Stimulated activated CD8-positive, alpha-beta memory T cell treated with anti-CD3 and anti-CD28 coated beads, Interleukin-4, amount 100 ng/mL, for 1 hour (primary cell): ENCODE results near the gene TMC1.
"Not testable (repeated sequence)": the region's sequence is repeated elsewhere in the genome, so short reads cannot be mapped to it uniquely, and the experiment has no call there.

ENCODE experiments used
- DNase-seq, 2 donors: peaks; one replicate each; pipeline ENCODE4 v3.0.0-alpha.2; 2020; ENCODE audit warnings: low read depth in 2 of 2, low spot score in 1 of 2

The TMC1 gene

GRCh38 chr9:72858089-72858912 lies 336.9 kb downstream of the TMC1 start:
- DNase-seq = no peak

DNA sequence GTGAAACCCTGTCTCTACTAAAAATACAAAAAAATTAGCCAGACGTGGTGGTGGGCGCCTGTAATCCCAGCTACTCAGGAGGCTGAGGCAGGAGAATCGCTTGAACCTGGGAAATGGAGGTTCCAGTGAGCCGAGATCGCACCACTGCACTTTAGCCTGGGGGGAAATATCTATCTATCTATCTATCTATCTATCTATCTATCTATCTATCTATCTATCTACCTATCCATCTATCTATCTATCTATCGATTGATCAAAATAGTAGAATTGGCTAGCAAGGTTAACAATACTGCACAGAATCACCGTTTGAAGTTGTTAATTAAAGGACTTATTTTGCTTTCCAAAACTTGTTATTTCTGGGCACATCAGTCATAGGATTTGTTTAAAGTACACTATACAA lies 341.4 kb downstream of the TMC1 start:
- DNase-seq = not testable (repeated sequence)

DNA sequence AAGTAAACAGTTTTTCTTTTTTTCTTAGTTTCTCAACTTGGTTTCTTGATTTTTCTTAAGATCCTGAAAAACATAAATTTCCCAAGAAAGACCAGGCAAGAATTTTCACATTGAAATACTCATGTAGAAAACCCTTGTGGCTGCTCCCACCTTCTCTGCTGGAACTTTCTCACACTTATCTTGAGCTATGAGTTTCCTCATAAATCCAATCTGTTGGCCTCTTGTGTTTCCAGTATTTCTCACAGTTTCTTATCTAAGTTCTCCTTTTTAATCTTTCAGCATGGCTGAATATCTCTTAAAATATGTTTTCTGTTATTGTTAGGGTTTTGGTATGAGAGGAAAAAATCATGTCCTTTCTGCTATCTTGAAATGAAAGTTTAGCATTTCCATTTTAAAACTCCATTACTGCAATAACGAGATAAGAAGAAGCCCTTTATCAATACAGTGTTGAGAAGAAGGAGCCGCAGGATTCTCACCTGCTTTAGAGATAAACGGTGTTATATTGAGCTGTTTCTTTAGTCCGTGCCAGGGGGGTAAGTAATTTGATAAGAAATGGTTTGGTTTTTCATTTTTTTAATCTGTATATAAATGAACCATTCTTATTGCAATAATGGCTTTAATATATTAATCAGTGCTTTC lies 342.2 kb downstream of the TMC1 start:
- DNase-seq = no peak

- no peak for DNase-seq
These were observed 342.9 kb downstream of the TMC1 start for GRCh38 chr9:72864327-72864726.

DNA sequence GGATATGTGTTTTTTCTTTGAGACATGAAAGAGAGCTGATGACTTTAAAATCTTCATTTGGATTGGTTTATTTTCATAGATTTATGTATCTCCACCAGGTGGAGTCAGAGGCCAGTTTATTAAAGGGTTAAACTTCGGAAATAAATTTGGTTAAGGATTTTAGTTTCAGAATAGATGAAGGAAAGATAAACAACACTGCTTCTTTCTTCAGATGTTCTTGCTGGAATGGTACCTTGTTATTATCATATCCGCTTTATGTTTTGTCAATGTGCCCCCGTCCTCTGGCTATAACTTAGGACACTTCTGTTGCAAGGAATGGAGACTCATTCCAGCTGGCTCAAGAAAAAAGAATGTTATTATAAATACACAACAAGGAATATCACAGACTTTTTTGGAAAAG lies 350.3 kb downstream of the TMC1 start:
- no peak for DNase-seq

- DNase-seq = no peak
These were observed 351.3 kb downstream of the TMC1 start for GRCh38 chr9:72872718-72873117.

GRCh38 chr9:72873456-72873855 lies 352.0 kb downstream of the TMC1 start:
- no peak for DNase-seq

GRCh38 chr9:72874344-72874743 lies 352.9 kb downstream of the TMC1 start:
- no peak for DNase-seq

DNA sequence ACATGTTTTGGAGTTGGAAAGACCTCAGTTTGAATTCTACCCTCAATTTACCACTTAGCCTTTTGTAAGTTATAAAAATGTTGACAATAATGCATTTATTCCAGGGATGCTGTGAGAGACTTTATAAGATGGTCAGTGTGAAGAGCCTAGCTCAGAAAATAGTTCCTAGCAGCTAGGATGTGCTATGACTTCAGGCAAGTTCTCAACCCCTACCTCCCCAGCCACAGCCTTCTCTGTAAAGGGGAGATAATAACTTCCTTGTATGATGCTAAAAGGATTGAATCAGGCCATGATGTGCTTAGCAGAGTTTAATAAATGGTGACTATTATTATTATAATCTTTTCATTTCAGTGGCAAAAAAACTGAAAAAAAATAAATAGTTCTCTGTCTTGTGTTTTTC lies 353.8 kb downstream of the TMC1 start:
- no peak for DNase-seq

DNA sequence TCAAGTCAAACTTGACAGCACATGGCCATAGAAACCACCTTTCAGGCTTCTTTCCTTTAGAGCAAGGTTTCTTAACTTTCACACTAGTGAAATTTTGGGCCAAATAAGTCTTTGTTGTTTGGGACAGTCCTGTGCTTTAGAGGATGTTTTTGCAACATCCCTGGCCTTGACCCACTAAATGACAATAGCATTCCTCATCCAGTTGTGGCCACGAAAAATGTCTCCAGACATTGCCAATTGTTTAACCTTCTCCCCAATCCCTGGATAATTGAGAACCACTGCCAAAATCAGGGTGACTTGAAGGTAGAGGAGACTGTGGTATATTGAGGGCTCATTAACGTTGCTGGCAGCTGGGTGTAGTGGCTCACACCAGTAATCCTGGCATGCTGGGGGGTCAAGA lies 359.4 kb downstream of the TMC1 start:
- DNase-seq = no peak

GRCh38 chr9:72882117-72882775 lies 360.8 kb downstream of the TMC1 start:
- DNase-seq = no peak

GRCh38 chr9:72883875-72884274 lies 362.5 kb downstream of the TMC1 start:
- DNase-seq = no peak

DNA sequence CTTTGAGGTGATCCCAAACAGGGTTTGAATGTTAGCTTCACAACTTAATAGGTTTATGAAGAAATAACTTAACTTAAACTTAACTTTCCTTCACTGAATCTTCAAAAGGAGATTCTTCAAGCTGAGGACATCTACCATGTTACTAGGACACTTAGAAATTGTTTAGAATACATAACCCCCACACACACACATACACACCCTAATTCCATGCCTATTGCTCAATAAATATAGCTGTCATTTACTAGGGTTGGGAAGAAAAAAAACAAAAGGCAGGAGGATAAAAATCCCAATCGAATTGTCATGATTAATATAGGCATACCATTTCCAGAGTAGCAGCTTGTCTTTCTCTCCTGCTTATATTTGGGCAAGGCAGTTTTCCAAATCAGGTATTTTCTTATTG lies 363.1 kb downstream of the TMC1 start:
- DNase-seq = no peak
